Lower leg skin (tissue), 3 donors: ENCODE data around the gene TNIP1.

Source experiments
- CTCF ChIP-seq, 3 donors: fragments of 450-650 bp; IDR thresholded peaks; one replicate each; pipeline ENCODE4 v1.5.1; 2016; ENCODE audit warnings: antibody characterized with exemption in 3 of 3, mild to moderate bottlenecking in 3 of 3, moderate library complexity in 2 of 3
- POLR2A ChIP-seq, 2 donors: fragments of 450-650 bp; IDR thresholded peaks; one replicate each; pipeline ENCODE4 v1.6.1; 2016 to 2017; ENCODE audit warnings: antibody characterized with exemption in 2 of 2, mild to moderate bottlenecking in 1 of 2, moderate library complexity in 1 of 2

- no peak for TF ChIP-seq CTCF (IDR thresholded peaks at IDR 0.05)
- no peak for TF ChIP-seq POLR2A (IDR thresholded peaks at IDR 0.05)
These were observed 66.0 kb downstream of the TNIP1 start for GRCh38 chr5:151014680-151015343.
